ENCODE results near the gene ZNF573.

Gene ZNF573

GRCh38 chr19:37692956-37693620, 86.3 kb downstream of the ZNF573 start:
- DNase-seq: no peak

- DNase-seq: no peak
These were observed 87.4 kb downstream of the ZNF573 start for GRCh38 chr19:37691881-37692504.

Data from NCI-H1105 treated with DMSO at 0.1 percent for 48 hours (cell line).